Neural progenitor cell (in vitro differentiated cells): ENCODE data around the gene PTPRA. TPM values are rescaled to one million over a fixed set of nuclear protein-coding genes. Genes with fewer than 3 reads are reported as not detected.
A peak's percentile ranks its signal among the peaks of the same experiment; 100 is the strongest.

Experiments
- DNase-seq: peaks from one replicate; pipeline ENCODE4 v3.0.0-alpha.2; 2016; ENCODE audit warnings: low spot score
- H2AFZ ChIP-seq: fragments of 200-600 bp; sonication (generic); replicated peaks from 2 replicates; pipeline ENCODE4 v1.6.1; 2016; ENCODE audit warnings: antibody characterized with exemption
- H3F3A ChIP-seq: fragments of 200-600 bp; sonication (generic); 2 replicates; pipeline ENCODE4 v1.6.1; 2016; ENCODE audit warnings: antibody characterized with exemption, low read depth
- H3K27ac ChIP-seq: fragments of 200-600 bp; sonication (generic); 2 replicates; pipeline ENCODE4 v1.5.1; 2016; ENCODE audit warnings: mild to moderate bottlenecking
- H3K27me3 ChIP-seq: fragments of 200-600 bp; sonication (generic); 2 replicates; pipeline ENCODE4 v1.6.1; 2016; ENCODE audit warnings: mild to moderate bottlenecking, moderate library complexity
- H3K36me3 ChIP-seq: fragments of 200-600 bp; sonication (generic); 2 replicates; pipeline ENCODE4 v1.5.1; 2016
- H3K4me1 ChIP-seq: fragments of 200-600 bp; sonication (generic); 2 replicates; pipeline ENCODE4 v1.6.1; 2016; ENCODE audit warnings: mixed run types
- H3K4me2 ChIP-seq: fragments of 200-600 bp; sonication (generic); 2 replicates; pipeline ENCODE4 v1.6.1; 2016
- H3K4me3 ChIP-seq: fragments of 200-600 bp; sonication (generic); 2 replicates; pipeline ENCODE4 v1.5.1; 2016
- H3K79me2 ChIP-seq: fragments of 200-600 bp; sonication (generic); 2 replicates; pipeline ENCODE4 v1.6.1; 2016; ENCODE audit warnings: low read depth
- H3K9ac ChIP-seq: fragments of 200-600 bp; sonication (generic); 2 replicates; pipeline ENCODE4 v1.6.1; 2016
- H3K9me3 ChIP-seq: fragments of 200-600 bp; sonication (generic); 2 replicates; pipeline ENCODE4 v1.5.1; 2016; ENCODE audit warnings: low read depth
- H4K20me1 ChIP-seq: fragments of 200-600 bp; sonication (generic); 2 replicates; pipeline ENCODE4 v1.6.1; 2016; ENCODE audit warnings: low read depth
- H3K27ac Mint-ChIP-seq: 3 replicates; pipeline ENCODE4 v1.8.0; 2021; ENCODE audit warnings: mixed read lengths
- H3K27me3 Mint-ChIP-seq: 2 replicates; pipeline ENCODE4 v1.8.0; 2022; ENCODE audit warnings: low read depth, mild to moderate bottlenecking, inconsistent platforms, moderate library complexity, mixed read lengths; ENCODE audit not compliant: insufficient read depth
- H3K36me3 Mint-ChIP-seq: 3 replicates; pipeline ENCODE4 v1.8.0; 2021; ENCODE audit warnings: mixed read lengths
- H3K4me1 Mint-ChIP-seq: 3 replicates; pipeline ENCODE4 v1.8.0; 2021; ENCODE audit warnings: mixed read lengths
- H3K4me3 Mint-ChIP-seq: 3 replicates; pipeline ENCODE4 v1.8.0; 2021; ENCODE audit warnings: mild to moderate bottlenecking, moderate library complexity, mixed read lengths
- H3K9me3 Mint-ChIP-seq: 3 replicates; pipeline ENCODE4 v1.8.0; 2020; ENCODE audit warnings: mixed read lengths
- CTCF ChIP-seq: fragments of 200-600 bp; sonication (generic); IDR thresholded peaks from 2 replicates; pipeline ENCODE4 v1.5.1; 2017; ENCODE audit warnings: antibody characterized with exemption, mild to moderate bottlenecking
- EZH2 ChIP-seq: fragments of 200-600 bp; sonication (generic); IDR thresholded peaks from 2 replicates; pipeline ENCODE4 v1.6.1; 2017; ENCODE audit warnings: antibody characterized with exemption, mild to moderate bottlenecking, moderate library complexity
- EZH2phosphoT487 ChIP-seq: fragments of 200-600 bp; sonication (generic); IDR thresholded peaks from 2 replicates; pipeline ENCODE4 v1.6.1; 2017; ENCODE audit warnings: antibody characterized with exemption
- total RNA-seq: library from RNA; depleted of rRNA; stranded (reverse); fragments of >200 nt; gene quantifications from 2 replicates; pipeline ENCODE4 v1.2.3, GENCODE V29; 2015; ENCODE audit warnings: low replicate concordance

Gene PTPRA
- total RNA-seq, 1 donor from 2014 or later: 77.7 TPM

DNA sequence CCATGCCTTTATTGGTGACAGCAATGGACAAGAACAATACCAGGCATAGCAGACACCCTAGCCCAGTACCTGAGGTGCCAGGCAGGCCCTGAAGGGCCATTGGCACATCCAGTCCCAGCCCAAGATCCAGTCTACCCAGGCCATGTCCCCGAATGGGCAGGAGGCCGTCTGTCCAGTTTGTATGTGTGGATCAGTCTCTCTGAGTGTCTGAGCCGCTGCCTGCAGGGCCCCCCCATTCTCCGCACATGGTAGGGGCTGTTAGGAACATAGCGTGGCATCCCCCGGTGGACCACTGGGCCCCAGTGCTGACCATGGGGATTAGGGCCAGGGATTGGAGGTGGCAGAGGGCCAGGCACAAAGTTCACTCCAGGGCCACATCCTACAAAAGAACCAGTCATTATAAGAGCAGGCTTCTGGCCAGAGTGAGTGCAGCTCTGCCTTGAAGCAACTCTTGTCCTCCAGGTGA is 37.9 kb upstream of the PTPRA start:
- TF ChIP-seq EZH2phosphoT487 (no peak), CTCF (no peak), EZH2 (no peak)
- Mint-ChIP-seq H3K36me3 (peaks cover 28% of the 10 kb centered on the region), H3K4me3 (no peak overlapping the region), H3K27ac (no peak overlapping the region), H3K4me1 (peaks cover 9% of the 10 kb centered on the region), H3K9me3 (no peaks in the 10 kb centered on the region), H3K27me3 (peaks cover 6% of the 10 kb centered on the region)
- Histone ChIP-seq H3K27me3 (no peaks in the 10 kb centered on the region), H3K79me2 (peaks cover 6% of the 10 kb centered on the region), H3K4me2 (no peak overlapping the region), H3K4me3 (no peak overlapping the region), H3K9ac (no peak overlapping the region), H3K36me3 (no peaks in the 10 kb centered on the region), H3F3A (no peaks in the 10 kb centered on the region), H3K27ac (no peak overlapping the region), H3K4me1 (no peaks in the 10 kb centered on the region), H2AFZ (no peak overlapping the region), H4K20me1 (no peaks in the 10 kb centered on the region), H3K9me3 (no peaks in the 10 kb centered on the region)
- no peak for DNase-seq

- DNase-seq: no peak
- no peaks in the 10 kb centered on the region for H3K9me3 Mint-ChIP-seq
- H3K27me3 Mint-ChIP-seq: peaks cover 6% of the 10 kb centered on the region
- no peaks in the 10 kb centered on the region for H4K20me1 ChIP-seq
- no peak overlapping the region for H2AFZ ChIP-seq
- no peak overlapping the region for H3K4me2 ChIP-seq
- no peaks in the 10 kb centered on the region for H3K9me3 ChIP-seq
- no peak overlapping the region for H3K27ac ChIP-seq
- no peaks in the 10 kb centered on the region for H3F3A ChIP-seq
- TF ChIP-seq EZH2phosphoT487 (no peak), CTCF (no peak), EZH2 (no peak)
- no peak overlapping the region for H3K9ac ChIP-seq
- H3K4me3 ChIP-seq: no peak overlapping the region
- H3K36me3 Mint-ChIP-seq: peaks cover 28% of the 10 kb centered on the region
- no peaks in the 10 kb centered on the region for H3K27me3 ChIP-seq
- no peaks in the 10 kb centered on the region for H3K36me3 ChIP-seq
- peaks cover 6% of the 10 kb centered on the region for H3K79me2 ChIP-seq
- peak overlapping the region; percentile 11 for H3K27ac Mint-ChIP-seq
- peaks cover 9% of the 10 kb centered on the region for H3K4me1 Mint-ChIP-seq
- H3K4me3 Mint-ChIP-seq: no peak overlapping the region
- H3K4me1 ChIP-seq: no peaks in the 10 kb centered on the region
Measured at GRCh38 chr20:2836035-2836434, 37.2 kb upstream of the PTPRA start.

DNA sequence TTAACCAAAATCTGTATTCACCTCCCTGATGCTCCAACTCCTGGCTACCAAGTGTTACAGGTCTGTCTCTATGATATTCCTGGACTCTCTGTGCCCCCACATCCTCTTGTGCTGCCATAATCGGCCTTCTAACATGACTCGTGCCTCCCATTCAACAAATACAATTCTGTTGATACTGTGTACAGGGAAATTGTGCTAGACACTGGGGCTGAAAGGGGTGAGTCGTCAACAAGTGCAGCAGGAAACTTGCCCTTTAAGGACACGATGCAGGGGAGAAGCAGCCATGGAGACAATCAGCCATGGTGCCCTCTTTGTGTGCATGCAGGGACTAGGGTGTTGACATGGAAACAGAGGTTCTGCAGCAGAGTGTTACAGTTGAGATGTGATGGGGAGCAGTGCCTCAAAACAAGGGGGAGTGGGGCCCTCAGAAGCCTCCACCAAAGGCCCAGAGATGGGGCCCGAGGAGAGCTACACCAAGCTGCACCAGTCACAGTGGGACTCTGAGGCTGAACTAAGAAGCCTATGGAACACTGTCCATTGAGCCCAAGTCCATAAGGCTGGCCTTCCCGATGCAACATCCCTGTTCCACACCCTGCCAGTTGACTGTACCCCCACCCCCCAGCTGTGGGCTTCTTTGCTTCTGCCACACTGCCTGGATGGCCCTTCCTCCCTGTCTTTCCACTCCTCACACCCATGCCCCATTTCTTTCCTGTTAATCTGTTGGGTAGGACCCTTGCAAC is 35.9 kb upstream of the PTPRA start:
- Histone ChIP-seq H4K20me1 (no peaks in the 10 kb centered on the region), H3K27me3 (no peaks in the 10 kb centered on the region), H3F3A (no peaks in the 10 kb centered on the region), H2AFZ (no peak overlapping the region), H3K36me3 (no peaks in the 10 kb centered on the region), H3K4me3 (no peak overlapping the region), H3K4me1 (peaks cover 6% of the 10 kb centered on the region), H3K9ac (no peak overlapping the region), H3K79me2 (peaks cover 6% of the 10 kb centered on the region), H3K4me2 (no peak overlapping the region), H3K9me3 (no peaks in the 10 kb centered on the region), H3K27ac (no peak overlapping the region)
- no peak overlapping the region for H3K4me3 Mint-ChIP-seq
- peaks cover 6% of the 10 kb centered on the region for H3K27me3 Mint-ChIP-seq
- peaks cover 13% of the 10 kb centered on the region for H3K4me1 Mint-ChIP-seq
- no peak for DNase-seq
- peak overlapping the region; percentile 52 for H3K27ac Mint-ChIP-seq
- H3K9me3 Mint-ChIP-seq: no peaks in the 10 kb centered on the region
- TF ChIP-seq EZH2phosphoT487: no peak
- TF ChIP-seq CTCF: no peak
- TF ChIP-seq EZH2: no peak
- peaks cover 28% of the 10 kb centered on the region for H3K36me3 Mint-ChIP-seq
